A673 (cell line): ENCODE results near the gene SGPL1. TPM values are rescaled to one million over a fixed set of nuclear protein-coding genes. Genes with fewer than 3 reads are reported as not detected.

Experiments
- BruUV-seq: library from RNA; stranded (reverse); fragments of 400-500 nt; replicated peaks from 2 replicates; lab custom pipeline; 2021; lab: Mats Ljungman, UMichigan
- CTCF ChIA-PET: fragments of 300-600 bp; sonication (Branson Sonifier 250); formaldehyde crosslinking; loops from one replicate; lab custom pipeline; 2022; ENCODE audit warnings: antibody characterized with exemption; lab: Charles Lee
- POLR2A ChIA-PET: fragments of 300-600 bp; sonication (Branson Sonifier 250); formaldehyde crosslinking; loops from one replicate; lab custom pipeline; 2022; ENCODE audit warnings: antibody characterized with exemption; ENCODE audit not compliant: low non-redundant PET; lab: Charles Lee
- DNase-seq: peaks from one replicate; pipeline ENCODE4 v3.0.0-alpha.2; 2015; ENCODE audit warnings: low spot score
- H3K27ac ChIP-seq: fragments of 200-600 bp; sonication (generic); 2 replicates; pipeline ENCODE4 v1.5.1; 2016; ENCODE audit warnings: mixed run types, low read depth, mild to moderate bottlenecking, mixed read lengths, antibody characterized with exemption, low read length; ENCODE audit not compliant: poor library complexity, severe bottlenecking
- H3K27me3 ChIP-seq: fragments of 200-600 bp; sonication (generic); replicated peaks from 2 replicates; pipeline ENCODE4 v1.6.1; 2017; ENCODE audit warnings: mixed run types, low read depth, mild to moderate bottlenecking, mixed read lengths, antibody characterized with exemption, low read length; ENCODE audit not compliant: insufficient read depth, poor library complexity
- H3K36me3 ChIP-seq: fragments of 200-600 bp; sonication (generic); 2 replicates; pipeline ENCODE4 v1.6.1; 2016; ENCODE audit warnings: mixed run types, mild to moderate bottlenecking, mixed read lengths, antibody characterized with exemption, low read length; ENCODE audit not compliant: insufficient read depth, poor library complexity, severe bottlenecking
- H3K4me1 ChIP-seq: fragments of 200-600 bp; sonication (generic); 2 replicates; pipeline ENCODE4 v1.6.1; 2017; ENCODE audit warnings: mixed run types, mild to moderate bottlenecking, mixed read lengths, antibody characterized with exemption, low read length; ENCODE audit not compliant: insufficient read depth, poor library complexity, severe bottlenecking
- H3K4me3 ChIP-seq: fragments of 200-600 bp; sonication (generic); 2 replicates; pipeline ENCODE4 v1.5.1; 2016; ENCODE audit warnings: low read depth, mixed run types, mild to moderate bottlenecking, mixed read lengths, low read length; ENCODE audit not compliant: poor library complexity, severe bottlenecking
- H3K9me3 ChIP-seq: fragments of 200-600 bp; sonication (generic); 2 replicates; pipeline ENCODE4 v1.6.1; 2016; ENCODE audit warnings: mixed run types, low read depth, mild to moderate bottlenecking, mixed read lengths, antibody characterized with exemption, low read length; ENCODE audit not compliant: poor library complexity, severe bottlenecking
- EZH2 ChIP-seq: fragments of 200-600 bp; sonication (generic); IDR thresholded peaks from 2 replicates; pipeline ENCODE4 v1.6.1; 2017; ENCODE audit warnings: borderline replicate concordance, low read depth, mild to moderate bottlenecking, mixed read lengths, antibody characterized with exemption, low read length; ENCODE audit not compliant: poor library complexity, severe bottlenecking
- intact Hi-C: fragments of 100-400 bp; cut with micrococcal nuclease; formaldehyde crosslinking; loops from one replicate; pipeline ENCODE4 v1.10.0; 2022; ENCODE audit not compliant: unreplicated experiment
- total RNA-seq: library from RNA; stranded (reverse); gene quantifications from 2 replicates; pipeline ENCODE4 v1.2.3, GENCODE V29; 2021
- TF ChIP-seq, protein P1 (sequence below): fragments of 300-800, 200-600 bp; sonication (generic); conservative IDR thresholded peaks from 2 replicates; pipeline ENCODE4 v1.5.1; 2017; ENCODE audit warnings: low read depth, mild to moderate bottlenecking, antibody characterized with exemption, low read length, moderate library complexity, mixed read lengths

The SGPL1 gene
- total RNA-seq, 1 experiment from 2014 or later: 48.6 TPM

- no peaks in the 10 kb centered on the region for H3K36me3 ChIP-seq
- TF ChIP-seq, protein P1, sequence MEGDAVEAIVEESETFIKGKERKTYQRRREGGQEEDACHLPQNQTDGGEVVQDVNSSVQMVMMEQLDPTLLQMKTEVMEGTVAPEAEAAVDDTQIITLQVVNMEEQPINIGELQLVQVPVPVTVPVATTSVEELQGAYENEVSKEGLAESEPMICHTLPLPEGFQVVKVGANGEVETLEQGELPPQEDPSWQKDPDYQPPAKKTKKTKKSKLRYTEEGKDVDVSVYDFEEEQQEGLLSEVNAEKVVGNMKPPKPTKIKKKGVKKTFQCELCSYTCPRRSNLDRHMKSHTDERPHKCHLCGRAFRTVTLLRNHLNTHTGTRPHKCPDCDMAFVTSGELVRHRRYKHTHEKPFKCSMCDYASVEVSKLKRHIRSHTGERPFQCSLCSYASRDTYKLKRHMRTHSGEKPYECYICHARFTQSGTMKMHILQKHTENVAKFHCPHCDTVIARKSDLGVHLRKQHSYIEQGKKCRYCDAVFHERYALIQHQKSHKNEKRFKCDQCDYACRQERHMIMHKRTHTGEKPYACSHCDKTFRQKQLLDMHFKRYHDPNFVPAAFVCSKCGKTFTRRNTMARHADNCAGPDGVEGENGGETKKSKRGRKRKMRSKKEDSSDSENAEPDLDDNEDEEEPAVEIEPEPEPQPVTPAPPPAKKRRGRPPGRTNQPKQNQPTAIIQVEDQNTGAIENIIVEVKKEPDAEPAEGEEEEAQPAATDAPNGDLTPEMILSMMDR: no peak
- TF ChIP-seq EZH2: no peak
- ChIA-PET CTCF (no interaction called here), POLR2A (no interaction called here)
- no peaks in the 10 kb centered on the region for H3K4me1 ChIP-seq
- H3K27ac ChIP-seq: no peak overlapping the region
- H3K9me3 ChIP-seq: no peaks in the 10 kb centered on the region
- no TSS peak for BruUV-seq
- H3K27me3 ChIP-seq: no peaks in the 10 kb centered on the region
- intact Hi-C loops: no loop called here
- H3K4me3 ChIP-seq: no peak overlapping the region
- DNase-seq: no peak
Observed at GRCh38 chr10:70829543-70829942, 13.8 kb downstream of the SGPL1 start.

- no peaks in the 10 kb centered on the region for H3K9me3 ChIP-seq
- no peak overlapping the region for H3K4me3 ChIP-seq
- H3K27ac ChIP-seq: no peak overlapping the region
- H3K27me3 ChIP-seq: no peaks in the 10 kb centered on the region
- CTCF ChIA-PET: no interaction called here
- no peaks in the 10 kb centered on the region for H3K4me1 ChIP-seq
- DNase-seq: no peak
- H3K36me3 ChIP-seq: no peaks in the 10 kb centered on the region
- TF ChIP-seq, protein P1: no peak
- TF ChIP-seq EZH2: no peak
- intact Hi-C loops: no loop called here
- no TSS peak for BruUV-seq
- POLR2A ChIA-PET: no interaction called here
Observed at GRCh38 chr10:70830164-70830563, 14.4 kb downstream of the SGPL1 start.

DNA sequence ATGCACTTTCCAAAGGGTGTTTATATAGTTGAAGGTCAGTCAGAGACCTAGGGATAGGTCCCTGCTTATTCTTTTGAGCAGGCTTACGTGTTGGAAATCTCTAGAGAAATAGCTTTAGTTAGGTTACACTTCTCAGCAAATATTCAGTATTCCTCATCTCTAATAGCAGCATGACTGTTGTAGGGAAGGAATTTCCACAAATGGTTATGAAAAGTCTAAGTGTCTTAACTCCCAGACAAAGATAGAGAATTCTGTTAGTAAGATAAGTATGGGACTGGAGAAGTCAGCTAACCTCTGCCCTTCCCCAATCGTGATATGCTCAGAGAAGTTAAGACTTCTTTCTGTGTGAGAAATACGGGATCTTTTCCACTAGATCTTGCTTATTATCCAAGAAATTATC, 16.5 kb downstream of the SGPL1 start:
- BruUV-seq: no TSS peak
- H3K36me3 ChIP-seq: no peaks in the 10 kb centered on the region
- H3K27me3 ChIP-seq: no peaks in the 10 kb centered on the region
- H3K4me3 ChIP-seq: no peak overlapping the region
- no peak for DNase-seq
- POLR2A ChIA-PET: interaction anchor here (0.6 kb wide), 1 partner anchor 9 kb away, joined by 8 read pairs; no protein-coding TSS in a partner anchor
- H3K27ac ChIP-seq: no peak overlapping the region
- CTCF ChIA-PET: no interaction called here
- no peaks in the 10 kb centered on the region for H3K4me1 ChIP-seq
- intact Hi-C loops: no loop called here
- no peaks in the 10 kb centered on the region for H3K9me3 ChIP-seq
- no peak for TF ChIP-seq EZH2
- TF ChIP-seq, protein P1: no peak
